ENCODE measurements around the gene STOM. TPM values are rescaled to one million over a fixed set of nuclear protein-coding genes. Genes with fewer than 3 reads are reported as not detected.
A peak's percentile ranks its signal among the peaks of the same experiment; 100 is the strongest.
"Not testable (repeated sequence)": the region's sequence is repeated elsewhere in the genome, so short reads cannot be mapped to it uniquely, and the experiment has no call there.

STOM gene
- total RNA-seq, 1 experiment from 2014 or later = 33.1 TPM

GRCh38 chr9:121292051-121292450, 78.0 kb downstream of the STOM start:
- H3K36me3 ChIP-seq (ENCODE audit: insufficient read depth, low read length) = no peaks in the 10 kb centered on the region
- no peak for DNase-seq
- no peaks in the 10 kb centered on the region for H3K27me3 ChIP-seq (ENCODE audit: low read length)
- H3K9me2 ChIP-seq (replicated peaks; ENCODE audit: insufficient read depth, low read length) = no peaks in the 10 kb centered on the region
- H4K20me1 ChIP-seq (ENCODE audit: insufficient read depth, low read depth, low read length) = no peaks in the 10 kb centered on the region
- no peak overlapping the region for H3K27ac ChIP-seq (ENCODE audit: low read length)
- H3K9me3 ChIP-seq (ENCODE audit: low read length) = no peaks in the 10 kb centered on the region
- H3K4me1 ChIP-seq (ENCODE audit: low read length) = peaks cover 20% of the 10 kb centered on the region
- H3K79me2 ChIP-seq (ENCODE audit: low read length) = no peaks in the 10 kb centered on the region
- H3K4me3 ChIP-seq (ENCODE audit: low read length) = no peak overlapping the region
- no peak overlapping the region for H3K4me2 ChIP-seq (ENCODE audit: low read depth, low read length, poor library complexity, severe bottlenecking)
- H3K9ac ChIP-seq (ENCODE audit: low read length) = no peak overlapping the region
- no peak overlapping the region for H2AFZ ChIP-seq (ENCODE audit: low read length)

- H3K36me3 ChIP-seq (ENCODE audit: insufficient read depth, low read length); H3K9ac ChIP-seq (ENCODE audit: low read length); H4K20me1 ChIP-seq (ENCODE audit: insufficient read depth, low read depth, low read length); H3K4me3 ChIP-seq (ENCODE audit: low read length); H3K4me2 ChIP-seq (ENCODE audit: low read depth, low read length, poor library complexity, severe bottlenecking); H3K27me3 ChIP-seq (ENCODE audit: low read length); H3K27ac ChIP-seq (ENCODE audit: low read length); H3K9me3 ChIP-seq (ENCODE audit: low read length); DNase-seq; H3K9me2 ChIP-seq (replicated peaks; ENCODE audit: insufficient read depth, low read length); H3K79me2 ChIP-seq (ENCODE audit: low read length); H2AFZ ChIP-seq (ENCODE audit: low read length): not testable (repeated sequence)
- peaks cover 16% of the 10 kb centered on the region for H3K4me1 ChIP-seq (ENCODE audit: low read length)
Measured at GRCh38 chr9:121291536-121291935, 78.5 kb downstream of the STOM start.

GRCh38 chr9:121289772-121290370, 80.2 kb downstream of the STOM start:
- Histone ChIP-seq H3K4me1 (ENCODE audit: low read length) (peaks cover 12% of the 10 kb centered on the region), H3K36me3 (ENCODE audit: insufficient read depth, low read length) (no peaks in the 10 kb centered on the region), H3K4me2 (ENCODE audit: low read depth, low read length, poor library complexity, severe bottlenecking) (no peak overlapping the region), H3K27ac (ENCODE audit: low read length) (no peak overlapping the region), H3K4me3 (ENCODE audit: low read length) (no peak overlapping the region), H3K9ac (ENCODE audit: low read length) (no peak overlapping the region), H3K9me2 (replicated peaks; ENCODE audit: insufficient read depth, low read length) (no peaks in the 10 kb centered on the region), H3K79me2 (ENCODE audit: low read length) (no peaks in the 10 kb centered on the region), H3K27me3 (ENCODE audit: low read length) (no peaks in the 10 kb centered on the region), H3K9me3 (ENCODE audit: low read length) (no peaks in the 10 kb centered on the region), H2AFZ (ENCODE audit: low read length) (no peak overlapping the region), H4K20me1 (ENCODE audit: insufficient read depth, low read depth, low read length) (no peaks in the 10 kb centered on the region)
- no peak for DNase-seq

GRCh38 chr9:121289026-121289771, 80.9 kb downstream of the STOM start:
- peak; percentile 55 for DNase-seq
- H3K9me2 ChIP-seq (replicated peaks; ENCODE audit: insufficient read depth, low read length) = no peaks in the 10 kb centered on the region
- H3K27ac ChIP-seq (ENCODE audit: low read length) = no peak overlapping the region
- H3K27me3 ChIP-seq (ENCODE audit: low read length) = no peaks in the 10 kb centered on the region
- H3K79me2 ChIP-seq (ENCODE audit: low read length) = no peaks in the 10 kb centered on the region
- H3K9me3 ChIP-seq (ENCODE audit: low read length) = no peaks in the 10 kb centered on the region
- H3K36me3 ChIP-seq (ENCODE audit: insufficient read depth, low read length) = no peaks in the 10 kb centered on the region
- no peak overlapping the region for H3K4me2 ChIP-seq (ENCODE audit: low read depth, low read length, poor library complexity, severe bottlenecking)
- H2AFZ ChIP-seq (ENCODE audit: low read length) = no peak overlapping the region
- no peak overlapping the region for H3K4me3 ChIP-seq (ENCODE audit: low read length)
- H4K20me1 ChIP-seq (ENCODE audit: insufficient read depth, low read depth, low read length) = no peaks in the 10 kb centered on the region
- H3K9ac ChIP-seq (ENCODE audit: low read length) = no peak overlapping the region
- H3K4me1 ChIP-seq (ENCODE audit: low read length) = peaks cover 12% of the 10 kb centered on the region

Other genes with a start within 250 kb of the STOM start
- 17.4 and 49.5 TPM in 2 replicates for gene RAB14, start 168.4 kb downstream of the STOM start, total RNA-seq (2014; rRNA removed; shearing (Covaris generic); ENCODE audit: low replicate concordance)
- 33.7 and 36.7 TPM in 2 replicates for gene GSN, start 102.1 kb downstream of the STOM start, total RNA-seq (2014; rRNA removed; shearing (Covaris generic); ENCODE audit: low replicate concordance)
- gene GGTA1, start 129.6 kb upstream of the STOM start, total RNA-seq (2014; rRNA removed; shearing (Covaris generic); ENCODE audit: low replicate concordance) = not detected in 2 replicates